Activated CD8-positive, alpha-beta T cell treated with anti-CD3 and anti-CD28 coated beads, Interleukin-2, amount 10 ng/mL, durations not matched to agents 7 days and 5 days (primary cell): ENCODE measurements around the gene CDK16. TPM values are rescaled to one million over a fixed set of nuclear protein-coding genes. Genes with fewer than 3 reads are reported as not detected.

Experiments used
- ATAC-seq: fragments of 150-1000 bp; cut with Tn5 transposase; one replicate; pipeline ENCODE4 v1.10.0; 2021; ENCODE audit warnings: moderate library complexity
- CTCF ChIA-PET: fragments of 350-600 bp; sonication (Branson Sonifier 250); formaldehyde crosslinking; loops from one replicate; lab custom pipeline; 2021; ENCODE audit warnings: antibody characterized with exemption; lab: Charles Lee
- POLR2A ChIA-PET: fragments of 350-600 bp; sonication (Branson Sonifier 250); formaldehyde crosslinking; loops from one replicate; lab custom pipeline; 2021; ENCODE audit warnings: antibody characterized with exemption; lab: Charles Lee
- DNase-seq: peaks from one replicate; pipeline ENCODE4 v3.0.0-alpha.2; 2020
- H3K27ac Mint-ChIP-seq: one replicate; pipeline ENCODE4 v1.8.0; 2021; ENCODE audit warnings: mild to moderate bottlenecking, mixed read lengths
- H3K27me3 Mint-ChIP-seq: one replicate; pipeline ENCODE4 v1.8.0; 2021; ENCODE audit warnings: low read depth, mixed read lengths
- H3K36me3 Mint-ChIP-seq: one replicate; pipeline ENCODE4 v1.8.0; 2021; ENCODE audit warnings: low read depth, mixed read lengths
- H3K4me1 Mint-ChIP-seq: one replicate; pipeline ENCODE4 v1.8.0; 2021; ENCODE audit warnings: low read depth, mixed read lengths
- H3K4me3 Mint-ChIP-seq: one replicate; pipeline ENCODE4 v1.8.0; 2021; ENCODE audit warnings: mild to moderate bottlenecking, mixed read lengths
- H3K9me3 Mint-ChIP-seq: one replicate; pipeline ENCODE4 v1.8.0; 2022; ENCODE audit warnings: mixed read lengths; ENCODE audit not compliant: insufficient read depth
- total RNA-seq, 2 experiments: library from RNA; stranded (reverse); gene quantifications; one replicate each; pipeline ENCODE4 v1.2.3, GENCODE V29; 2021

Gene CDK16
- total RNA-seq, 2 experiments from 2014 or later: 64.3 to 74.7 TPM

GRCh38 chrX:47232197-47232802, 13.8 kb downstream of the CDK16 start:
- Mint-ChIP-seq H3K9me3 (no peaks in the 10 kb centered on the region), H3K36me3 (peaks cover 36% of the 10 kb centered on the region), H3K27ac (peak overlapping the region; percentile 99), H3K27me3 (no peaks in the 10 kb centered on the region), H3K4me3 (peak overlapping the region; percentile 91), H3K4me1 (peaks cover 23% of the 10 kb centered on the region)
- DNase-seq: no peak
- ATAC-seq: no peak
- CTCF ChIA-PET: interaction anchor here (0.6 kb wide), 1 partner anchor 152 kb away, joined by 4 read pairs; no protein-coding TSS in a partner anchor
- POLR2A ChIA-PET: interaction anchor here (0.9 to 3.4 kb wide), 5 partner anchors 13 to 152 kb away, joined by 3 to 42 read pairs (median 4); partner anchors contain the start of genes CDK16 and NDUFB11

GRCh38 chrX:47232803-47233332, 14.4 kb downstream of the CDK16 start, which contains the start of gene USP11:
Gene USP11 (plus strand): TSS chrX:47233009. CDS start chrX:47233044, 35 bp downstream.
- ChIA-PET POLR2A (interaction anchor here (0.8 to 3.4 kb wide), 9 partner anchors 8 to 346 kb away, joined by 3 to 42 read pairs (median 4); partner anchors contain the start of genes CDK16, NDUFB11 and RBM10), CTCF (interaction anchor here (0.8 to 1.0 kb wide), 3 partner anchors 150 to 1847 kb away, joined by 3 read pairs; no protein-coding TSS in a partner anchor)
- peak within 1 kb of the TSS; percentile 91 for H3K4me3 Mint-ChIP-seq
- H3K36me3 Mint-ChIP-seq: peaks cover 33% of the 10 kb centered on the region
- H3K27ac Mint-ChIP-seq: peak within 1 kb of the TSS; percentile 99
- H3K4me1 Mint-ChIP-seq: peaks cover 24% of the 10 kb centered on the region
- H3K9me3 Mint-ChIP-seq: no peaks in the 10 kb centered on the region
- peak; percentile 47 for ATAC-seq
- H3K27me3 Mint-ChIP-seq: no peaks in the 10 kb centered on the region
- peak; percentile 76 for DNase-seq

GRCh38 chrX:47233333-47234113, 15.0 kb downstream of the CDK16 start:
- POLR2A ChIA-PET: interaction anchor here (0.8 to 3.4 kb wide), 8 partner anchors 9 to 346 kb away, joined by 3 to 42 read pairs (median 4); partner anchors contain the start of genes CDK16, NDUFB11 and RBM10
- Mint-ChIP-seq H3K4me3 (peak overlapping the region; percentile 91), H3K36me3 (peaks cover 27% of the 10 kb centered on the region), H3K27me3 (no peaks in the 10 kb centered on the region), H3K27ac (peak overlapping the region; percentile 99), H3K9me3 (no peaks in the 10 kb centered on the region), H3K4me1 (peaks cover 24% of the 10 kb centered on the region)
- ATAC-seq (peak; percentile 93), DNase-seq (peak; percentile 95)
- CTCF ChIA-PET: interaction anchor here (0.7 to 1.0 kb wide), 4 partner anchors 149 to 1847 kb away, joined by 3 read pairs; no protein-coding TSS in a partner anchor

GRCh38 chrX:47234583-47234982, 16.1 kb downstream of the CDK16 start:
- no peak for ATAC-seq
- ChIA-PET POLR2A (no interaction called here), CTCF (no interaction called here)
- Mint-ChIP-seq H3K9me3 (no peaks in the 10 kb centered on the region), H3K27me3 (no peaks in the 10 kb centered on the region), H3K27ac (peak overlapping the region; percentile 78), H3K4me3 (peak overlapping the region; percentile 91), H3K4me1 (peaks cover 24% of the 10 kb centered on the region), H3K36me3 (peaks cover 24% of the 10 kb centered on the region)
- no peak for DNase-seq

- POLR2A ChIA-PET: no interaction called here
- Mint-ChIP-seq H3K4me3 (no peak overlapping the region), H3K36me3 (peaks cover 22% of the 10 kb centered on the region), H3K27me3 (no peaks in the 10 kb centered on the region), H3K4me1 (peaks cover 24% of the 10 kb centered on the region), H3K27ac (peak overlapping the region; percentile 7), H3K9me3 (no peaks in the 10 kb centered on the region)
- no peak for ATAC-seq
- CTCF ChIA-PET: interaction anchor here (1.0 kb wide), 1 partner anchor 149 kb away, joined by 5 read pairs; no protein-coding TSS in a partner anchor
- no peak for DNase-seq
Measured at GRCh38 chrX:47235691-47236103, 17.2 kb downstream of the CDK16 start.

GRCh38 chrX:47239199-47239598, 20.7 kb downstream of the CDK16 start:
- CTCF ChIA-PET: interaction anchor here (0.6 to 2.0 kb wide), 2 partner anchors 145 to 285 kb away, joined by 3 to 4 read pairs; no protein-coding TSS in a partner anchor
- no peaks in the 10 kb centered on the region for H3K27me3 Mint-ChIP-seq
- peaks cover 35% of the 10 kb centered on the region for H3K36me3 Mint-ChIP-seq
- H3K27ac Mint-ChIP-seq: no peak overlapping the region
- peaks cover 16% of the 10 kb centered on the region for H3K4me1 Mint-ChIP-seq
- H3K9me3 Mint-ChIP-seq: no peaks in the 10 kb centered on the region
- H3K4me3 Mint-ChIP-seq: no peak overlapping the region
- POLR2A ChIA-PET: no interaction called here
- DNase-seq: no peak
- no peak for ATAC-seq

GRCh38 chrX:47239898-47240545, 21.5 kb downstream of the CDK16 start:
- no peak for DNase-seq
- Mint-ChIP-seq H3K9me3 (no peaks in the 10 kb centered on the region), H3K4me3 (no peak overlapping the region), H3K27ac (no peak overlapping the region), H3K4me1 (peaks cover 16% of the 10 kb centered on the region), H3K27me3 (no peaks in the 10 kb centered on the region), H3K36me3 (peaks cover 35% of the 10 kb centered on the region)
- no peak for ATAC-seq
- ChIA-PET CTCF (interaction anchor here (2.0 kb wide), 1 partner anchor 145 kb away, joined by 4 read pairs; no protein-coding TSS in a partner anchor), POLR2A (no interaction called here)

GRCh38 chrX:47240619-47241018, 22.1 kb downstream of the CDK16 start:
- no peak overlapping the region for H3K27ac Mint-ChIP-seq
- peaks cover 31% of the 10 kb centered on the region for H3K36me3 Mint-ChIP-seq
- ChIA-PET POLR2A (no interaction called here), CTCF (interaction anchor here (2.0 kb wide), 1 partner anchor 144 kb away, joined by 4 read pairs; no protein-coding TSS in a partner anchor)
- DNase-seq: no peak
- no peak for ATAC-seq
- H3K4me3 Mint-ChIP-seq: no peak overlapping the region
- H3K9me3 Mint-ChIP-seq: no peaks in the 10 kb centered on the region
- H3K27me3 Mint-ChIP-seq: no peaks in the 10 kb centered on the region
- H3K4me1 Mint-ChIP-seq: peaks cover 11% of the 10 kb centered on the region

GRCh38 chrX:47241201-47242011, 22.9 kb downstream of the CDK16 start:
- Mint-ChIP-seq H3K4me1 (peaks cover 4% of the 10 kb centered on the region), H3K27ac (peak overlapping the region; percentile 6), H3K4me3 (no peak overlapping the region), H3K9me3 (no peaks in the 10 kb centered on the region), H3K27me3 (no peaks in the 10 kb centered on the region), H3K36me3 (peaks cover 29% of the 10 kb centered on the region)
- ChIA-PET POLR2A (no interaction called here), CTCF (no interaction called here)
- ATAC-seq: no peak
- DNase-seq: no peak

- Mint-ChIP-seq H3K4me1 (peaks cover under 1% of the 10 kb centered on the region), H3K4me3 (no peak overlapping the region), H3K27me3 (no peaks in the 10 kb centered on the region), H3K9me3 (no peaks in the 10 kb centered on the region), H3K27ac (no peak overlapping the region), H3K36me3 (peaks cover 30% of the 10 kb centered on the region)
- no peak for ATAC-seq
- no peak for DNase-seq
- ChIA-PET POLR2A (no interaction called here), CTCF (no interaction called here)
Measured at GRCh38 chrX:47242321-47242720, 23.8 kb downstream of the CDK16 start.
